Nucleus accumbens (tissue), 56 donors: Measurements from ENCODE around the gene CHST13.

Source experiments
- DNase-seq, 56 donors: peaks; one replicate each; lab custom pipeline; 2025; lab: John Stamatoyannopoulos, UW

CHST13 gene

DNA sequence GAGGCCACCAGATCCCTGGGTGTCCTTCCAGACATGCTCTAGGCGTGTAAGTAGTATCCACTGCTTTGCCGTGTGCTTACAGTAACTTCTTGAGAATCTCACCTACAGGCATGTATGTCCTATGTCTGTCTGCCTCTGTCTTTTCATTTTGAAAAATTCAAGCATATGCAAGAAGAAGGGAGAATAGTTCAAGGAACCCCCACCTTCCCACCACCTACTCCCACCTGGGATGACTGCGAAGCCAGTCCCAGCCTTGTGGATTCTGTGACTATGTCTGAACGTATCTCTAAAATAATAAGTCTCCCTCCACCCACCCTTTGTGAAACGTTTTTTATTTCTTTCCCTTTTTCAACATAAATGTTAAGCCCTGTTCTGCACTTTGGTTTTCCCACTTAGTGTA is 15.0 kb downstream of the CHST13 start:
- peak in 4 of 56 donors; percentile 11 to 51 (median 24) for DNase-seq

DNA sequence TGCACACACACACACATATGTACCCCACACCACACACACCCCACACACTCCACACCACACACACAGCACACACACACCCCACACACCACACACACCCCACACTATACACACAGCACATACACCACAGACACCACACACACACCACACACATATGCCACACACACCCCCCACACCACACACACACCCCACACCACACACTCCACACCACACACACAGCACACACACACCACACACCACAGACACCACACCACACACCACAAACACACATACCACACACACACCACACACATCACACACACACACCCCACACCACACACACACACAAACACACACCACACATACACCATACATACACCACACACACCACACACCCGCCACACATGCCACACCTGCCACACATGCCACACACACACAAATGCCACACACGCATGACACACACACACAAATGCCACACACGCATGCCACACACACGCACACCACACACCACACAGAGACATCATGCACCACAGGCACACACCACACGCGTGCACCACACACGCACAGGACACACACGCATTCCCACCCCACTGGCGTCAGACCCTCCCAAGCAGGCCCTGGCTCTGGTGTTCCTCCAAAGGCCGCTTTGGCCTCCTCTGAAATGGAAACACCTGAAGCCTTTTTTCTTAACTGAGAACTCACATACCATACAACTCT is 15.7 kb downstream of the CHST13 start:
- no peak for DNase-seq

DNA sequence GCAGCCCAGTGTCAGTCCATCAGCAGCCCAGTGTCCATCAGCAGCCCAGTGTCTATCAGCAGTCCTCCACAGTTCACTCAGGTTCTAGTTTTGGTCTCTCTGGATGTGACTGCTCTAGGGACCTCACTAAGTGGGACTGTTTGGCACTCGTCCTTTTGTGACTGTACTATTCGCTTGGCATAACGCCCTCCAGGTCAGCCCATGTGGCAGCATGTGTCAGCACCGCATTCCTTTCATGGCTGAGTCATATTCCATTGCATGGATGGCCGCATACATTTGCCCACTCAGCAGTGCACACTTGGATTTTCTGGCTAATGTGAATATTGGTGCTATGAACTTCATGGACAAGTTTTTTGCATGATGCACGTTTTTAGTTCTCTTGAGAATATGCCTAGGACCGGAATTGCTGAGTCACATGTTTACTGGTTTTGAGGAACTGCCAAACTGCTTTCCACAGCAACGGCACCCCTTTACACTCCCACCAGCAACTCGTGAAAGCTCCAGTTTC is 16.4 kb downstream of the CHST13 start:
- no peak for DNase-seq

DNA sequence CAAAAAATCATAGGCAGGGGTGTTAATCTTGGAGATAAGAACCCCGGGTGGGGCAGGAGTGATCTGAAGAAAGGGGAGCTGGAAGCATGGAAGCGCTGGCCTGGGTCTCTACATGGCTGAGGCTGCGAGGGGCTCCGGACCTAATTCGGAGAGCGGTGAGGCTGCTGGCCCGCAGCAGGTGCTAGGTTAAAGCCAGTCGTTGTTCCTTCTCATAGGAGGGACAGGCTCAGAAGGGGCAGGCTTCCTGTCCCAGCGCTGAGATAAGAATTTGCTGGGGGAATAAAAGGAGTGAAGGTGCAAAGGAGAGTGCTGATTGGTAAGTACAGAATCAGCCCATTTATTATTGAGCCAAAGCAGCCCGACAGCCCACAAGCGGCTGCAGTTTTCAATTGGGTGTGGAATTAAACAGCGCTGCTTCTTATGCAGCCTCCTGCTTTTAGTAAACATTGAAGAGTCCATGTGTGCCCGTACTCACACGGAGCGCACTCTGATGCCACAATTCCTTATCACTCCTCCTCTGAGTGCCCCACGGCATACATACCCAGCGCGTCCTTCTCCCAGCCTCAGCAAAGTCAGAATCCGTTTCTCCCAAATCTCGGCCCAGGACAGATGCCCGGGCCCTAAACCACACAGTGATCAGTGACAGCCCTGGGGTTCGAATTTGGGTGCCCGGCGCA is 17.1 kb downstream of the CHST13 start:
- DNase-seq, result no peak

DNA sequence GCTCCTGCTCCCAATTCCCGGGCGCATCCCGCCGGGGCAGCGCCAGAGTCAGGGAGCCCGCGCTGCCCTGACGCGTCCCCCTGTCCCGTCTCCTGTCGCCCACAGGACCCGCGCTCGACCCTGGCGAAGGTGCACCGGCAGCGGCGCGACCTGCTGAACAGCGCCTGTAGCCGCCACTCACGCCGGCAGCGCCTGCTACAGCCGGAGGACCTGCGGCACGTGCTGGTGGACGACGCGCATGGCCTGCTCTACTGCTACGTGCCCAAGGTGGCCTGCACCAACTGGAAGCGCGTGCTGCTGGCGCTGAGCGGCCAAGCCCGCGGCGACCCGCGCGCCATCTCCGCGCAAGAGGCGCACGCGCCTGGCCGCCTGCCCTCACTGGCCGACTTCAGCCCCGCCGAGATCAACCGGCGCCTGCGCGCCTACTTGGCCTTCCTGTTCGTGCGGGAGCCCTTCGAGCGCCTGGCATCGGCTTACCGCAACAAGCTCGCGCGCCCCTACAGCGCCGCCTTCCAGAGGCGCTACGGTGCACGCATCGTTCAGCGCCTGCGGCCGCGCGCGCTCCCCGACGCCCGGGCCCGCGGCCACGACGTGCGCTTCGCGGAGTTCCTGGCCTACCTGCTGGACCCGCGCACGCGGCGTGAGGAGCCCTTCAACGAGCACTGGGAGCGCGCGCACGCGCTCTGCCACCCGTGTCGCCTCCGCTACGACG is 17.8 kb downstream of the CHST13 start:
- DNase-seq, result no peak

DNA sequence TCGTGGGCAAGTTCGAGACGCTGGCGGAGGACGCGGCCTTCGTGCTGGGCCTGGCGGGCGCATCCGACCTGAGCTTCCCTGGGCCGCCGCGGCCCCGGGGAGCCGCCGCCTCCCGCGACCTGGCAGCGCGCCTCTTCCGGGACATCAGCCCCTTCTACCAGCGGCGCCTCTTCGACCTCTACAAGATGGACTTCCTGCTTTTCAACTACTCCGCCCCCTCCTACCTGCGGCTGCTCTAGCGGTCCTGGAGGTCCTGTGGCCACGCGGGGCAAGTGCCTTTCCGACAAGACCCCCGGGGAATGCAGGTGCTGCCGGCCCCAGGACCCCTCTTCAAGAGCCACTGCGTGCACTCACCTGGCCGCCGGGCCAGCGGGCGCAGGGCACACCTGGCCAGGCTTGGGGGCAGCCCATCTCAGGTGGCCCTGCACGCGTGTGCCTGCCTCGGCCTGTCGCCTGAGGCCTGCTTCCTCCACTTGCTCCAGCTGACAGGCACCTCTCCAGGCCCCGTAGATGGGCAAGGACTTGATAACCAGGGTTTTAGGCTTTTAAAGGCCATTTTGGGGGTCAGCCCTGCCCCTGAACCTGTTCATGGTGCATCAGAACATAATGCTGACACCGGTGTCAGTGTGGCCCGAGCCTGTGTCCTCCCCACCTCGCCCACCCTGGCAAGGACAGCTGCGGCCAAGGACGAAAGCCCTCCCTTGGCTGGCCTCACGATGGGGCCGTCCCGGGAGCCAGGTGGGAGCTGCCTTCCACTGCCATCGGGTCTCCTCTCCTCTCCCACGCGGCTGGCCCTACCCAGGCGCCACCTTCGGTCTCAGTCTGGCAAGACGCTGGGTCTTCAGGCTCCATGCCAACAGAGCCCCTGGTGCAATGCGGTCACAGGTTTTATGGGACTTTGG is 18.6 kb downstream of the CHST13 start:
- no peak for DNase-seq

DNA sequence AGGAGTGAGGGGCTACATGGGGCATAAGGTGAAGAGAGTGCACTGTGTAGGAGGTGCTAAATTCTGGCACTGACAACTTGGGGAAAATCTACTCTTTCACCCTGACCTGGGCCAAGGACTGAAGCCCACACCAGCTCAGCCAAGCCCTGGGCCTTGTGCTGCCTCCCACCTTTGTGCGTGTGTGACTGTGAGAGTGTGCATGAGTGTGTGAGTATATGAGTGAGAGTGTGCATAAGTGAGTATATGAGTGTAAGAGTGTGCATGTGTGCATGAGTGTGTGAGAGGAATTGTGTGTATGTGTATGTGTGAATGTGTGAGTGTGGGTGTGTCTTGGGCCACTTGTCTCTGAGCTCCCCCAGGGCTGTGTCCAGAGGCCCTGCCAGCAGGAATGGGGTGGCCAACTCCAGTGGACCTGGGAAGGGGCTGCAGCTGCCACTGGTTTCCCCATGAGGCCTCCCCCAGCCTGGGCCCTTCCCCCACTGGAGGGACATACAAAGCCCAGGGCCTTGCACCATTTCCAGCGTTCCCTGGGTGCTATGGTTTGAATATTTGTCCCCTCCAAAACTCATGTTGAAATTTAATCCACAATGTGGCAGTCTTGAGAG is 19.6 kb downstream of the CHST13 start:
- DNase-seq, result no peak

DNA sequence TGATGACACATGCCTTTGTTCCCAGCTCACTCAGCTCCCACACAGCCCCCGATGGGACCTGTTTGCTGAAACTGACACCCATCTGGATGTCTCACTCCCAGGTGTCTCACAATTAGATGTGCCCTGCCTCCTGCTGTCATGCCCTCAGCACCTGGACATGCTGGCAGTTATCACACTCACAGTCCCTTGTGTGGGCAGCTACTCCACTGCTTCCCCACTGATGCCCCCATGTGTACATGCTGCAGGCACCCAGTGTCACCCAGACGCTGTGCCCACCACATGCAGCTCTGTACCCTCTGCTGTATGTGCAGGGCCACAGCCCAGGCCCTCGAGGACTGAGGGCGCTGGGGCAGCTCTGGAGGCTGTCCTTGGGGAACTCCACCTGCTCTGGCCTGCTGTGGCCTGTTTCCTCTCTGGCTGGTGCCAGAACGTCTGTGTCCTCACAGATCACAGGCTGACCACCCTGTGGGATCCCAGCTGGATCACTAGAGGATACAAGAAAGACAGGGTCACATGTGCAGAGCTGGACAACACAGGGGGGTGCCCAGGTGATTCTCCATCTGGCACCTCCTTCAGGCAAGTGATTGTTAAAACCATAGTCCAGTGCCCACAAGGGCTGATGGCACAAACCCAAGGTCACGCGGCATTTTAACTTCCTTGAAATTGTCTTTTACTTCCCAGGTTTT is 20.8 kb downstream of the CHST13 start:
- no peak for DNase-seq

DNA sequence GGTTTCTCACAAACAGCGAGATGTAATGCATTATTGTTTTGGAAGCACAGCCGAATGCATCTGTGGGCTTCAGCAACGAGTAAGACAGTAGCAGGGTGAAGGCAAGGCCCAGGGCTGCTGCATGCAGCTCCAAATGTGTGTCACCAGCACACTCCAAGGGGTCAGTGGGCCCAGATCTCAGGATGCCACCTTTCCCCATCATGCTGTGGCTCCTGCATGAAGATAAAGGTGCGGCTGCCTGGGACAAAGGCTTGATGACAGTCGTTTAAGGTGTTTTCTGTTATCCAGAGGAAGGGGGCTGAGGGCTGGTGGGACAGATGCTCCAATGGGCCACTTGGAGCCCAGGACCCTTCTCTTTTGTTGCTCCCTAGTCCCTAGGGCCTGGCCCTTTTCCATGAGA is 21.6 kb downstream of the CHST13 start:
- DNase-seq, result no peak

DNA sequence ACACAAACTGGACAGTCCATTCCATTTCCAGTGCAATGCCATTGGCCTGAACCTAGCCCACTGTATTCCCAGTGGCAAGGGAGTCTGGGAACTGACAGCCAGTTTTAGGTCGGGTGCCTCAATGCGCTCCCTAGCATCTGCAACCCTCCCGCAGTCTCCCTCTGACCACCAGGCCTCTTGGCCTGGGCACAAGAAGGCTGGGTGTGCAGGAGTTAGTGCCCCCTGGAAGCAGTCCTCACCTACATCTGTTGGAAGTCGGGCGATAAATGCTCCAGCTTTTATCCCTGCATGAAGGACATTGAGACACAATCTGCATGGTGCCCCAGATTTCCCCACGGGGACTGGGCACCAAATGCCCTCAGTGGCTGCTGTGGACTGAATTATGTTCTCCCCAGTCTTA is 22.1 kb downstream of the CHST13 start:
- no peak for DNase-seq

DNA sequence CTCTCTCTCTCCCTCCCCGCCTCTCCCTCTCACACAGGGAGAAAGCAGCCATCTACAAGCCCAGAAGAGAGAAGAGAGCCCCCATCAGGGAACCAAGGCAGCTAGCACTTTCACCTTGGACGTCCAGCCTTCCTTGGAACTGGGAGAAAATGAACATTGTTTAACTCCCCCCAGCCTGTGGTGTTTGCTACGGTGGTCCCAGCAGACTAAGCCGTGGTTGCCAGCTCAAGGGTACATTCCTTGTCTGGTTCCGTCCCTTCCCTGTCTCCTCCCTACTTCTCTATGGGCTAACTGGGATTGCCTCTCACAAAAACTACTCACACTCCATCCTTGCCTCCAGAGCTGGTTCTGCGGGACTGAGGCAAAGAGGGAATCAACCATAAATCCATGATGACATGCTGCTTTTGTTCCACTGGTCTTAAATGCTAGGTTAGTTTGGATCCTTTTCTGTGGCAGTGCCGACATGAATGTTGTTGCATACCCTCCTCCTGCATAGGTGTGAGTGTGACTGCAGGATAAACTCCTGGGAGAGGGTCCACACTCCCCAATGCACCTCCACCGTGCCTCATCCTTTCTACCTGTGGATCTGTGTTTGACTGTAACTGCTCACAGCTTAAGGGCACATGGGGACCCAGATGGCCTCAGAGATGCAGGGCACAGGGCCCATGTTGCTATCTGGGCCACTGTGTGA is 22.7 kb downstream of the CHST13 start:
- DNase-seq, result no peak

DNA sequence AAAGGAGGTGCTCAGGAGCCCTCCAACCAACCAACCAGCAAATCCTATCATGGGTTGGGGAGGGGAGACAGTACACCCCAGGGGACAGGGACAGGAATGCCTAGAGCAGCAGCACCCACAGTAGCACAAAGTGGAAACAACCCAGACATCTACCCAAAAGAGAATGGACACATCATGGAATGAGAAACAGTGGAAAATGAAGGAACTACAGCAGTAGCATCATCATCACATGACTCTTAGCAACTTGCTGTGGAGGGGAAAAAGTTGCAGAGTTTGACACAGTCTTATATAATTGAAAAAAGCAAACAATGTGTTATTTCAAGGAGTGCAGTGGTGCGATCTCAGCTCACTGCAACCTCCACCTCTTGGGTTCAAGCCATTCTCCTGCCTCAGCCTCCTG is 23.8 kb downstream of the CHST13 start:
- DNase-seq, result no peak

DNA sequence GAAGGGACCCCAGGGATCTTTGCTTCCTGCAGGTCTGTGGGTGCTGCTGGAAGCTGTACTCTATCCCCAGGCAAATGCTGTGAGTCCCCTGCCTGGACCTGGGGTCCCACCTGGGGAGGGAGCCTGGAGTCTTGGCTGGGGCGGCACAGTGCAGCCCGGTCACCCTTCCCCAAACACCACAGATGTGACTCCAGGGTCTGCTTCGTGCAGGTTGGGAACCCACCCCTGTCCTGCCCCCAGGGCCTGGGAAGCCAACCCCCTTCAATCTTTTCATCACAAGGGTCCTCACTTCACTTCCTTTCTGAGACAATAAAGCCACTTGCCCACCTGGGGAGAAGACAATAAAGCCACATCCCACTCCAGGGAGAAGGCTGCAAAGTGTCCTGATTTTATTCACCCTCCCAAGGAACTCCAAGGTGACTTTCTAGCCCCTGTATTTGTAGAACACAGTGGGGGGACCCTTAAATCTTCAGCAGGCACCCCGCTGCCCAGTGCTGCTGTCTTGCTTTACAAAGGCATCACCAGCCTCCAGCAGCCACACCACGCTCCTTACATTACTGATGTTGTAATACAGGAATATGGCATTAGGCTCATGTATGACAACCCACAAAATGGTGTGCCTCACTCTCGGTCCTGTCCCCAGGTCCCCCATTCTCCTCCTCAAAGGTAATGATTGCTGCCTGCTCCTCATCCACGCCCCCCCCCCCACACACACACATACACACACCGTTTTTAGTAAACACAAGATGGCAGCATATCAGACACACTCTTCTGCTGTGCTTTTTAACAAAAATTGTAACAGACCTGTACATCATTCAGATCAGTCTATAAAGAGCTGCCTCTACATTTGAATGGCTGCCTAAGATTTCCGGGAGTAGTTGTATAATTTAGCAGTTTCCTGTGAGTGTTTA is 24.9 kb downstream of the CHST13 start:
- no peak for DNase-seq

DNA sequence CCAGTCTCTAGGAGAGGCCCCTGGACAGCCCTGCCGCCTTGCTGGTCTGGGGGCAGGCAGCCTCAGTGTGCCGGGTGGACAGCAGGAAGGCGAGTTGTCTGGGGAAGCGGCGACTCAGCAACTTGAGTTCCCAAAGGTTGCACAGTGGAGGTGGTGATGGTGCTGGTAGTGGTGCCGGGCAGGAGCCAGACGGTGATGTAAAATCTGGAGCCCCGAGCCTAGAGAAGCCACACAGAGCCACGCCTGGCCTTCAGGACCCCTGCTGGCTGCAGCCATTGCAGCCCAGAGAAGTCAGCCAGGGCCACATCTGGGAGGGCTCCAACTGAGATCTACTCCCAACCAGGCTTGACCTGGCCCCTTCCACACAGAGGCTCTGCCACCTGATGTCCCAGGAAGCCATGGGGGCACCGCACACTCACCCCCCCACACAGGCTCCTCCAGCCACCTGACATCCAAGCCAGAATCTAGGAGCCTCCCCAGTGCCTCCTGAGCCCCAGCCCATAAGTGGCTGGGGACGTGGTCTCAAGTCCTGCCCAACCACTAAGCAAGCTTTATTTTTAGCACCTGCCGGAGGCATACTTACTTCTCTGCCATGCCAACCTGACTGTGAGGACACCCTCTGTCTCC is 26.0 kb downstream of the CHST13 start:
- DNase-seq, result no peak

DNA sequence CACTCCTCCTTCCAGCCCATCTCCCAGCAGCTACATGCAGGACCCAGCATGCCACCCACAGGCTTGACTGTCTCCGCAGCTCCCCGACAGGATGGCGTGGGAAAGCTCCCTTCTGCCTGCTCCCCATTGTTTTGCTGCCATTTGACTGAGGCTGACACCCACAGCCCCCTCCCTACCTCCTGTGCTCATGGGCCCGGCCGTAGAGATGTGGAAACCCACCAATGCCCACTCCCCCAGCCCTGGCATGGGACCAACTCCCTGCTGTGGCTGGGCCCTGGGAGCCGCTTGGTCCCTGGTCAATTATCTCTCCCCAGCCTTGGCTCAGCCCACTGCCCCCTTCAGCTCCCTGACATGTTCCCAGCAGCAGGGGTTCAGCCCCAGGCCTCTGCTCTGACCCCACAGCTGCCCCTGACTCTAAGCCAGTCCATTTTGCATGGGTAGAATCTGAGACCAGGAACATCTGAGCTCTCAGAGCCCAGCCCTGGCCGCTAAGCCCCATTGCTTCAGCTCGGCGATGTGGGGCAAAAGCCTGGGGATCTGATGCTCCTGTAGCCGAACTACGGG is 26.6 kb downstream of the CHST13 start:
- DNase-seq, result no peak

DNA sequence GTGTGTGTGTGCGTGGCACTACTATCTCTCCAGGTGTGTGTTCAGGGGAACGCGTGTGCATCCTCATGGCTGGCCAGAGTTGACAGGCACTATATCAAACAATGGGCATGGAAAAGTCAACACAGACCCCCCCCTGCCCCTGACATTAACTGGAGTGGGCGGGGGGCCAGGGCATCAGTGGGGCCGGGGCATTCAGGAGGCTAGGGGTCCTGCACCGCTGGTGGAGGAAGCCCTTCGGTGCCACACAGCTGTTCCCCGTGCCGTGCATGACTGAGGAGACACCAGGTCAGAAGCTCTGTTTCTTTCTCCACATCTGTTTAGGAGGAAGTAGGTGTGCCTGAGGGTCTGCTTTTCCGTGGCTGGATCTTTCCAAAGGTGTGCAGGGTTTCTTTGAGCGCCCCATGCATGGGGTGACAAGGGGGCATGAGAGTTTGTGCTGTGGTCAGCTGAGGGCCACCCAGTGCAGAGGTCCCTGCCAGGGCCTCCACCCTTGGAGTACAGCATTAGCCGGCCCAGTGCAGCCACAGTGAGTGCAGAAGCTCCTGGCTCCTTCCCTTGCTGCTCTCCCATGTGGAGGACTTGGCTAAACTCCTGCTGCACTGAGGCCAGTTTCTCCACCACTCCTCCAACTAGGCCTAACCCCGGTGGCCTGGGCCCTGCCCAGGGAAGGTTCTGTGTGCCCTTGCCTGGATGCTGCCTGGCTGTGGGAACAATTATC is 27.3 kb downstream of the CHST13 start:
- DNase-seq, result peak in 5 of 56 donors; percentile 14 to 34 (median 17)
